IPS-NIHi11 (cell line): Measurements from ENCODE around the gene WDR72.
"Not testable (repeated sequence)": the region's sequence is repeated elsewhere in the genome, so short reads cannot be mapped to it uniquely, and the experiment has no call there.

Experiments used
- DNase-seq: peaks from one replicate; pipeline ENCODE4 v3.0.0; 2012; ENCODE audit warnings: mixed read lengths, low spot score

WDR72 gene

DNA sequence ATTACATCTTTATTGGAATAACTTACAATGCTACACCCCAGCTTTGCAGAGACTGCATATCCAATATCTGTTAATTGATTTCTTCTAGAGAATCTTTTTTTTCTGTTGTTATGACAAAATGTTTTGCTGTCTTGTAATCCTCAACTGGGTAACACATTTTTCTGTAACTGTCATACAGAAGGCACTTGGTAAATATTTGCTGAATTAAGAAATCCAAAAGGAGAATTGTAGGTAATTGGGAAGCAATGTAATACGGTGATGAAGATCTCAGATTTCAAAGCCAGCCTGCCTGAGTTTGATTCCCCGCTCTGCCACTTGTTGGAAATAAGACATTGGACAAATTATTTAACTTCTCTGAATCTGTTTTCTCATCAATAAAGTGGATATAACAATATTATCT is 169.1 kb downstream of the WDR72 start:
- no peak for DNase-seq

DNA sequence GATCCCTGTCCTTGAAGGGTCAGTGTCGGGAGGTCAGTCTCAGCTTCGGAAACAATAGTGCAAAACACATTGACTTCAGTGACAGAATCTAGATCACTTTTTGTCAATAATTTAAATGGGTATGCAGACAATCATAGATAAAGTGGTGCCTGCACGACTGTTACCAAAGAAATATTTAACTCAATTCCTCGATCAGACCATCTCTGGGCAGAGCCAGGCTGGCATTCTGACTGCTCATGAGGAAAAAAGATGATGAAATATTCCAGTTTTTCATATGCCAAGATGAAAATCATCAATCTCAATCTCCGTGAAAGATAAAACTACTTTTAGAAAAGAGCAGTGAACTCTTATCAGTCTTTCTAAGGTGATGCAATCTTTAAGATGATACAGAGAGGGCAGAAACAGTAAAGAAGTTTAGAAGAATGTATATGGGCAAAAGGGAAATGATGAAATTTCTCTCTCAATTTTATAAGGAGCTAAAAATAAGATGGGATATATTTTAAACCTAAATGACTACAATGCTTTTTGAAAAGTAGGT is 169.9 kb downstream of the WDR72 start:
- DNase-seq: no peak

DNA sequence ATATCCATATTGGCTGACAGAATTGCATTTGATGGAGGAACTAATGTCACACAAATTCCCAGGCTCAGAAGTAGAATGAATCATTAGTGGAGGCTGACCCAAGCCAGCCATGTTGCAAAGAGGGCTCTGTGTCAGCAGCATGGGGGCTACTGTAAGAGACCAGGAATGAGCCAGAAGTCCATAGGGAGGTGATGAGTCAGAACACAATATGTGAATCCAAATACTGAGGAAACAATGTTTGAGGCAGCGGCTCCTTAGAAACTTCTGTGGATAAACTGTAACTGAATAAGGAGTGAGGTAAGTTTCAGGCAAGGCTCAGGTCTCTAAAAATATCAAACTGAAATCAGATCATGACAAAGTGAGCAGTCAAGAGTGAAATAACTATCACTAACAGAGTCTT is 170.7 kb downstream of the WDR72 start:
- DNase-seq: no peak

DNA sequence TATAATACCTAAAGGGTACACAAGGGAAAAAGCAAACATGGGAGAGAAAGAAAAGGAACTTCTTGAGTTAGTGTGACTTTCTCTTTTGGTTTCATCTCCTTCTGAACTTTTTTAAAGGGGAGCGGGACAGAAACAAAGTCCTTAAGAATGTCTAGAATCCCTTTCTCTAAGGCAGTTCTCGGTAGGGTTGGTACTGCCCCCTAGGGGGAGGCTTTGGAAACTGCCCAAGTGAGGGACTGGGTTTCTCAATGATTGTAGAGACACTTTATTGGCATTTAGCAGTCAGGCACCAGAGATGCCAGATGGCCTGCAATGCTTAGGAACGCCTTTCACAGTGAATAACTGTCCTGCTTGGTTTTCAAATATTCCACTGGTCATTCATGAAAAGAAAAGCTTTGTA is 172.7 kb downstream of the WDR72 start:
- DNase-seq: peak; percentile 72

DNA sequence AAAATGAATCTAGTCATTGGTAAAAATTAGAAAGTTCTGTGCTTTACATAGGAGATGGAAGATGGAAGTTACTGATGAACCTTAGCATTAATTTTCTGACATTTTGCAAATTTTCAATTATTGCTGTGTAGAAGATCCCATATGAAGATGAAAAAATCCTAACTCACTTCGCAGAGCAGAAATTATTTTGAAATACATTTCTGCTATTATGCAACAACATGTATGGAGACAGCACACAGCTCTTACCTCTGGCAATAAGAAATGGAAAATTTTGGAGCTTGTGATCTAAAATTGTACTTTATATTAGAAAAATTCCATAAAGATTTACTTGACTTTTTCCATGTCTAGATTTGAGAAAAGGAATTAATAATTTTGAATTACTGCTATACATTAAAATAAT is 177.9 kb downstream of the WDR72 start:
- DNase-seq: no peak

DNA sequence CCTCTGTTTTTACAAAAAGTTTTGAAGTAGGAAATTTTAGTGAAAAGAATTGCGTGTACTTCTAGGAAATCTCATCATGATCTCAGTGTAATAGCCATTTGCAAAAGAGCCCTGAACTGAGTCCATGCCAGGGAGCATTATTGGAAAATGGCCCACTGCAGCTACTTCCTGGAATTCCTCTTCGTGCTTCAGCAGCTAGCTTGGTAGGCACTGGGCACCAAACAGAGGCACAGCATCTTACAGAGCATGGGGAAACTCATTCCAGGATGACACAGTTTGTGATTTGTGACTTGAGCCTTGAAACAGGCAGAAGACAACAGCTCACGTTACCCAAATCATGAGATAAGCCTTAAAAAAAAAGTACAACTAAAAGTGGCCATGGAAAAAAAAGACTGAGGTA is 179.1 kb downstream of the WDR72 start:
- no peak for DNase-seq

DNA sequence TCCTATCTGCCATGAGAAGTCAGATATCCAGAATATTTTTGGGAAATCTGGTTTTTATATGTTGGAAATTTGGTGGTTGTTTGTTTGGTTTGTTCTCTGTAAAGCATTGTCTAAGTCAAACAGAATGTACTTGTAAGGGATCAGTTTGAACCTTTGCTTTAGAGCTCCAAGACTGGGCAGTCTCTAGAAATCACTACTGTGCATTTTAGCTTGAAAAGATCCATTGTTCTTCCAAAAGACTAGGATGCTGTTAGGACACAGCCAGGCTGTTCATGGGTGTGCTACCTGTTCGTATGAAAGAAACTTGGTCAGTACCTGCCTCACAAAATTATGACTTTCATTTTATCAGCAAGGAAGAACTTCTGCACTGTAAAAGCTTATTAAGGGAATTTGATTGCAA is 182.6 kb downstream of the WDR72 start:
- no peak for DNase-seq

DNA sequence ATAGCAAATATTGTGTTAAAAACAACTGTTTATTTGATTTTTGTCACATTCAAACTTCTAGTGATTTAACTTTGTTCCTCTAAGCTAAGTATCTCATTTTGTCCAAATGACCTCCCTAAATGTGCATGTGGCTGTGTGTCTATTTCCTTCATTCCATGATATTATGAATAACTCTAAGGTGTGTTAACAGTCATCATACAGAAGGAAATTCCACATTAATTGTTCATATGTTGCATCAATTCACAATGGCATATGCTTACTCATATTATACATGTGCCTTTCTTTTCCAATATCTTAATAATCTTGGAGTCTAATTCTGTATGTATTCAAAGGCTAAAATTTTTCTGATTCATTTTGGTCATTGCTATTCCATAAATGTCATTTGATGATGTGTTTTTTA is 186.4 kb downstream of the WDR72 start:
- no peak for DNase-seq

DNA sequence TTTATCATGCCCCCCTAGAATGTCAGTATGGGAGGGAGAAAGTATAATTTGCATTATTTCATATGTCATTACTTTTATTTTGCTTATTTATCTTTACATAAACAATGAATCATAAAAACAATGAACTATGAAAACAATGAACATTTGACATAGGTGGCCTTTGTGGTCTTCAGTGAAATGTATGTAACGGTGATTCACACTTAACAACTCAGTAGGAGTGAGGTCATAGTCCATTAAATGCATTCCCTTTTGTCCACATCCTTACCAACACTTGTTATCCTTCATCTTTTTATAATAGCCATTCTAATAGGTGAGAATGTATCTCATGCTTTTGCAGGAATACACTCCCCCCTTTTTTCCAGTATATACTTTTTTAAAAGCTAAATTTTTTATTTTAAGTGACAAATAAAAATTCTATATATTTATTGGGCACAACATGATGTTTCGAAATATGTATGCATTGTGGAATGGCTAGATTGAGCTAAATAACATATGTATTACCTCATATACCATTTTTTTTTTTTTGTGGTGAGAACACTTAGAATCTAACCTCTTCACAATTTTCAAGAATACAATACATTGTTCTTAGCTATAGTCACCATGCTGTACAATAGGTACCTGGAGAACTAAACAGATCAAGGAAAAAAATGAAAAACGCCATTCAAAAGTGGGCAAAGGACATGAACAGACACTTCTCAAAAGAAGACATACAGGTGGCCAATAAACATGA is 189.5 kb downstream of the WDR72 start:
- DNase-seq: no peak

DNA sequence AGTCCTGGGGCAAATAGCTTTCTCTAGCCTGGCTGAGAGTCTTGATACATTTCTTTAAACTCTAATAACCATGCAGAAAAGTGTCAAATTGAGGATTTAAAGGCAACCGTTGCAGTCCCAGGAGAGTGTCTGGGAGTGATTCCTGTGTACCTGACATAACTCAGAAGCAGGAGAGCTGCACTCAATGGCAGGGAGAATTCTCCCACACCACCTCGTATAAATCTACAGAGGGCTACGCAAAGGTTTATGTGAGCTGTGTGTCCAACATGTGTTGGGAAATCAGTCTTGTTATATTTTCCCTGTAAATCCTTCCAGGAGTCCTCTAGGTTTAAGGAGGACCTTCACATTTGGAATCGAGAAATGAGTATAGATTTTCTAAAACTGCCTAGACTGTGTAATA is 192.6 kb downstream of the WDR72 start:
- no peak for DNase-seq

DNA sequence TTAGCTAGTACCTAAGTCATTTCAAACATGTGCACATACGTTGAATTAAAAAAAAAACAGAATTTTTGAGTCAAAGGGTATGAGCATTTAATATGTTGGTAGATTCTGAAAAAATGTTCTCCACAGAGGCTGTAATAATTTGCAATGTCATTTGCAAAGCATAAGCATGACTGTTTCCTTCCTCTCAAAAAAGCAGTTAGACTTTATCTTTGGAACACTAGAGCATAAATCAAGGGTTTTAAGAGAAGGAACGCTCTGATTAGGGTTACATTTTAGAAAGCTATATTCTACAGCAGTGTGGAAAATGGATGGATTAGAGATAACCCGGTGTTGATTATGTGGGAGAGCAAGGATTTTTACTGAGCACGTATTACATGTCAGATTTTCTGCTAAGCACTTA is 193.7 kb downstream of the WDR72 start:
- no peak for DNase-seq

DNA sequence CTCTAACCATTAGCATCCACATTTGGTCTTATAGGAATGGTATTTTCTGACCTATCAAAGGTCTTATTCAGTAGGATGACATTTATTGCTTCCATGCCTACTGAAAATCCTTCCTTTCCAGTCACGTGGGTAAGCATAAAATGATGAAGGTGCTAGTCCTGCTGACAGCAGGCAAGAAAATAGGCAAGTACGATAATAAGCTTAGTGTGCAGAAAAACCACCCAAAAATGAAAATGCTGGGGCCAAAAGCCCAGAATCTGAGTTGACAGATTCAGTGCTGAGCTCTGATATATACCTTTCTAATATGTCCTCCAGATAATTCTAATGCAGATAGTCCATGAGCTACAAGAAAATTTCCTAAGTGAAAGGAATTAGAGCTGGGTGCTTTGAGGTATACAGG is 194.8 kb downstream of the WDR72 start:
- no peak for DNase-seq

DNA sequence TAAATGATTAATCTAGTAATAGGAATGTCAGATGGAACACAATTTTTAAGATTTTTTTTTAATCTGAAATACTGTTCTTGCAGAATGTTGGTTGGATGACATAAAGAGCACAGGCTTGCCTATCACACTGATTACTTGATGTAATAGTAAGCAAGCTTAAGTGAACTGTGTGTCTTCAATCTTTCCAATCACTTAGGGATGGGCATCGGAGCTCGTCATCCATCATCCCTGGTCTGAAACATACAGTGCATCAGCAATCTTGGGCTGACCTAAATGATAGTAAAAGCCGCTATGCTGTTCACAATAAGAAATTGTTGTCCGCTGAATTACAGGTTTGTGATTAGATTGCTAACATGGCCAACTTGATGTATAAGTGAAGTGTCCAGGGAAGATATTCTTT is 195.8 kb downstream of the WDR72 start:
- no peak for DNase-seq

DNA sequence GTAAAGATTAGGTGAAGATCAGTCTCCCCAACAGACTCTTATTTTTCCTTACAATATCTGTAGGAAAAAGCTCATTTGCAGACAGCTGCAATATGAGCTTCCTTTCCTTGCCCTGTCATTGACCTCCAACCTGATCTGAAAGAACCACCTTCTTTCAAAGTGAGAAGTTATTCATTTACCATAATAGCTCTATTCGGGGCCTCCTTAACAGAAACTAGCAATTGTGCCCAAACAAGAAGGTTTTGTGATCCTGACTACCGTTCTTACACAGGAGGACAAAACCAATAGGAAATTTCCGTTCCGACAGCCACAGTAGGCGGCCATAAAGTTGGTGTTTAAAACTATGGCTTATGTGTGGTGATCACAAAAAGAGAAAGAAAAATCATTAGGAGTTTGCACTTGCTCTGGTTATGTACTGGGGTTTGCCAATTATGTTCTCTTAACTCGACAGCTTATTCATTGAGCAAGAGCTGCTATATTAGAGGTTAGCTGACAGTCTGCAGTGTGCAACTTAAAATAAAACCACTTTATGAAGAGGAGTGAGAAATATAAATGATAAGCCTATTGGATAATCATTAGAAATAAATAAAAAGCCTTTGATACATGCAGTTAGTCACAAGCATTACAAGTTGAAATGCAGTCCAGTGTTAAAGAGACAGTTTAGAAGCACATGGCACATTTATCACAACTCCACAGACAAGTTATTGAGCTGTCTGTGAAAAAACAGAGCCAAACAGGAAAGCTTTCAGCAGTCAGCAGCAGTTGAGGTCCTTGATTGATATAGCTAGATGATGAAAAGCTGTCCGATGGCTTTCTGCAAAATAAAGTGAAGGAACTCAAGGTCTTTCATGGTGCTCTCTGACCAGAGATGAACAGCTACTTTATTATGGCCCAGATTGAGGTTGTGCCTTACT is 199.8 kb downstream of the WDR72 start:
- DNase-seq: no peak

DNA sequence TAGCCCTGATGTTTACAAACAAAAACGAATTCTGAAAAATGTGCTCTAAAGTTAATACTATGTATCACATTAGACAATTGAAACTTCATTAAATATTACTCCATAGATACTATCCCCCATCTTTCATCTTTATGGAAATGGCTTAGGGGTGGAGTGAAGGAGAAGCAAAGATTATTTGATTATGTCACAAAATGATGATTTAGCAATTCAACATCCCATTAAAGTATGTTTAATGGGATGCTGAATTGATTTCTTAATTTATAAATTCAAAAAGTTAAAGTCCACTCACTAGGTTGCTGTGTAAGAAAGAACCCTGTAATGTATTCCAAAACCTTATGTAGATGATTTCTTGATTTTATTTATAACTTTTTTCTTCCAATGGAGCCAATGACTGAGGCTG is 201.1 kb downstream of the WDR72 start:
- no peak for DNase-seq

DNA sequence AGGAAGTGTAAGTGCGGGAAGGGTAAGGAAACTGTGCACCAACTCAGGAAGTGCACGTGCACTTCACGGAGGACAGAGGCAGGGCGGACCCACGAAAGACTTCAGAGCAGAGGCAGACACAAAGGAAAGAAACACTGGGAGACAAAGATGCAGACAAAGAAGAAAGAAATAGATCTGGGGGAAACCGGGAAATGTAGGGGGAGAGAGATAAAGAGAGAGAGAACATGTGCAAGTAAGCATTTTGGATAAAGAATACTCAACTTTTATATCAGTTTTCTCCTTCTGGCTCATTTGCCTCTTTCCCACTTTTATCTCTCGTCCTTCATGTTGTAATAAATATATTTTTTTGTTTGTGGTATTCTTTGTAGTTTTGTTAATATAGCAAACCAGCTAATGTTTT is 204.2 kb downstream of the WDR72 start:
- DNase-seq: no peak

DNA sequence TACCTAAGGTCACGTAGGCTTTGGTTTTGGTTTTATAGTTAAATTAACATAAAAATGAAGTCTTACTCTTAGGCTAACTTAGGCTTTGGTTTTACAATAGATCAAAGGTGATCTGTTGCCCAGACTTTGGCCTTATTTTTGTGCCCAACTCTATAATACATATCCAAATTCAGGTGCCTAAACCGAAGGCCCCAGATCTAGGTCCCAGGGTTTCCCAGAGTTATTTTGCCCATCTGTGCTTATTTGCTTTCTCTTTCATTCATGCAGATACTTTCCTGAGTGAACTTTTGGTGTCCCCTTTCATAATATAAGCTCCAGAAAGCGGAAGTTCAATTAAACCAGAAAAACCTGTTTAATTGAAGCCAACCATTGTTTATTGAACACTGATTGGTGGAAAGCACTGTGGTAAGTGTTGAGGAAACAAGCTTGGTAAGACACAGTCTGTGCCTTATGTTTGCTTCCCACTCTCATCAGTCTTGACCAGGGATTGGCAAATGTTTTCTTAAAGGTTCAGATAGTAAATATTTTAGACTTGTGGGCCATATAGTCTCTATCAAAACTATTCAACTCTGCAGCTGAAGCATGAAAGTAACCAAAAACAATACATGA is 209.7 kb downstream of the WDR72 start:
- DNase-seq: no peak

DNA sequence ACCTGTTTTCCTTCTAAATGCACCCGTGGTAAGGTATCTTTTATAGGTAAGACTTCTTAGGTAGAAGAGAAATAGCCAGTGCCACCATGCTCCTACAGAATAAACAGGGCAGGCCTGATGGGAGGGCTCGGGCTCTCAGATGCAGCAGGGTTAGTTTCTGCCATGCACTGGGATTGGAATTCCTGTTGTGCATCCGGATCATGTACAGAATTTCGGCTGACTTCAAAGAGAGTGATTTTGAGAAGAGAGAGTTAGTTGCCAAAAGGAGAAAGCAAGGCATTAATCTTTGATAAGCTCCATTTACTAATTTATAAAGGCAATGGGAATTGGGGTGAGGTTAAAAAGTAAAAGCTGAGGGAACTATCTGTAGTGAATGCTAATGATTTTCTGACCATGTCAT is 211.2 kb downstream of the WDR72 start:
- no peak for DNase-seq

DNA sequence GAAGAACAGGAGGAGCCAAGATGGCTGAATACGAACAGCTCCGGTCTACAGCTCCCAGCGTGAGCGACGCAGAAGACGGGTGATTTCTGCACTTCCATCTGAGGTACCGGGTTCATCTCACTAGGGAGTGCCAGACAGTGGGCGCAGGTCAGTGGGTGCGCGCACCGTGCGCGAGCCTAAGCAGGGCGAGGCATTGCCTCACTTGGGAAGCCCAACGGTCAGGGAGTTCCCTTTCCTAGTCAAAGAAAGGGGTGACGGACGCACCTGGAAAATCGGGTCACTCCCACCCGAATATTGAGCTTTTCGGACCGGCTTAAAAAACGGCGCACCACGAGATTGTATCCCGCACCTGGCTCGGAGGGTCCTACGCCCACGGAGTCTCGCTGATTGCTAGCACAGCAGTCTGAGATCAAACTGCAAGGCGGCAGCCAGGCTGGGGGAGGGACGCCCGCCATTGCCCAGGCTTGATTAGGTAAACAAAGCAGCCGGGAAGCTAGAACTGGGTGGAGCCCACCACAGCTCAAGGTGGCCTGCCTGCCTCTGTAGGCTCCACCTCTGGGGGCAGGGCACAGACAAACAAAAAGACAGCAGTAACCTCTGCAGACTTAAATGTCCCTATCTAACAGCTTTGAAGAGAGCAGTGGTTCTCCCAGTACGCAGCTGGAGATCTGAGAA is 218.7 kb downstream of the WDR72 start:
- not testable (repeated sequence) for DNase-seq

DNA sequence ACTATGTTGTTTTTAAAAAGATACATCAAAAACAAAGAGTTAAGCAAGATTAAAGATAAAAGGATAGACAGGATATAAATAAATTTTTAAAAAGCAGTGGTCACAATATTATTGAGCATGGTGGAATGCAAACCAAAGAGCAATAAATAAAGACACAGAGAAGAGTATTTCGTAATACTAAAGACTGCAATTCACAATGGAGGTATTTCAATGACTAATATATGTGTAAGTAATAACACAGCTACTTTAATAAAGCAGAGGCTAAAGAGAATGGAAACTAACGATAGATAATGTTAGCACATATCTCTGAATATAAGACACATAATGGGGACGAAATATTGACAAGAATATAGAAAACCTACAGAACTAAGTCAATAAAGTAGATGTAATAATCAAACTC is 219.6 kb downstream of the WDR72 start:
- no peak for DNase-seq

DNA sequence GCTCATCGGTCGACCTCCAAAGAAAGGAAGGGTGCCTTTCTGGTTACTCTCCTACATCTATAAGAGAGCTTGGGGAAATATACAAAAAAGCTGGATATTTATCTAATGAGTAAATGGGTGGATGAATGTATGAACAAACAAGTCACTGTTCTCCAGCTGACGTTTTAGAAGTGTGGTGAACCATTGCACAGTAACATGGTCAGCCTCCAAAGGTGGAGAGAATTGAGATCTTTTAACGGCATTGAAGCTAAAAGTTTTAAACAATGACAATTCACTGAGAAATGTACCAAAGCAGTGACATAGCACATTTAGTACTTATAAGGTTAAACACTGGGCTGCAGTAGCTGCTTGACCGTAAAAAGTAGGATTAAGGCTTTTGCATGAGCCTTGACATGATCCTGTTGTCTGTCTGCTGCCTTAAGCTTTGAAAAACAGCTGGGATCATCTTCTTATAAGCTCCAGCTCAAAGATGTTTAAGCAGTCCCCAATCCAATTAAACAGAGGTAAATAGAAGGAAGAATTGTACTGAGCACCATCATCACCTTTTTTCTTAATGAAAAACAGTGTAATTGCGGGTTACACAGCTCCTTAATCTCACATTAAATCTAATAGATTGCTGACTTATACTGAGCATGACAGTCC is 222.9 kb downstream of the WDR72 start:
- DNase-seq: no peak

DNA sequence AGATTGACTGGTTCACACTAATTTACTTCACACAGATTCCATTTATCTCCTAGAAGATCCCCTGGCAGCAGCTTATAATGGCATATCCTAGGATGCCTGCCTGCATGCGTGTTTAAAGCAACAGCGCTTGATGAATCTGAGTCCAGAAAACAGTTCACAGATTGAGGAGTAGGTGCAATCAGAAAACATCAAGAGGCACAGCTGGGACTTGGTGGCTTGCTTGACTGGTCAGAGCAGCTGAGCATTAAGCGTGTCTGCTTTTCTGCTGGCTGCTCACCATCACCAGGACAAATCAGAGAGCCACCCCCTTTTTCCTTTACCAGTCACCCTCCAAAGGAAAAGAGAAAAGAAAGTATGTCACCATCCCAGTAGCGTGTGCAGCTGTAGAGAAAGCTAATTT is 223.6 kb downstream of the WDR72 start:
- no peak for DNase-seq
